HepG2 (cell line): Measurements from ENCODE around the gene GALNT5. TPM values are rescaled to one million over a fixed set of nuclear protein-coding genes. Genes with fewer than 3 reads are reported as not detected.

Experiments used
- ATAC-seq: fragments of 200-7000 bp; cut with Tn5 transposase; 3 replicates; pipeline ENCODE4 v1.9.1; 2020; ENCODE audit warnings: mild to moderate bottlenecking, moderate library complexity
- BruUV-seq: library from RNA; stranded (reverse); fragments of 400-500 nt; replicated peaks from 2 replicates; lab custom pipeline; 2021; lab: Mats Ljungman, UMichigan
- CTCF ChIA-PET: fragments of 300-600 bp; formaldehyde crosslinking; extraction: SDS; loops from one replicate; lab custom pipeline; 2021; ENCODE audit warnings: low total read pairs, inconsistent platforms, low intra/inter-chr PET ratio; lab: Yijun Ruan, JAX
- POLR2A ChIA-PET: fragments of 350-600 bp; sonication (Branson Sonifier 250); formaldehyde crosslinking; loops from one replicate; lab custom pipeline; 2020; ENCODE audit warnings: antibody characterized with exemption, inconsistent platforms; lab: Yijun Ruan, JAX
- DNase-seq: peaks from one replicate; pipeline ENCODE4 v3.0.0-alpha.2; 2015; ENCODE audit warnings: low spot score
- FAIRE-seq: peaks from 3 replicates; lab custom pipeline; 2011; peaks lifted over from hg19 to GRCh38; lab: Jason Lieb, UNC
- H2AFZ ChIP-seq: one replicate; pipeline ENCODE4 v1.6.1; 2011; ENCODE audit warnings: low read length, inconsistent platforms
- H3K27ac ChIP-seq: fragments of 300-600 bp; 3 replicates; pipeline ENCODE4 v1.8.0; 2011; ENCODE audit warnings: mixed run types, mild to moderate bottlenecking, mixed read lengths, low read length, inconsistent platforms; ENCODE audit not compliant: insufficient read depth; ENCODE audit errors: extremely low read length
- H3K27me3 ChIP-seq, 2 experiments: fragments of 200-600 bp in 1 of 2; 2 replicates in 1 of 2; 3 replicates in 1 of 2; pipeline versions ENCODE4 v1.6.0 to v1.8.0; 2011; ENCODE audit warnings: low read length in 2 of 2, mild to moderate bottlenecking in 2 of 2, moderate library complexity in 2 of 2, inconsistent platforms in 1 of 2; ENCODE audit not compliant: insufficient read depth in 2 of 2, control insufficient read depth in 1 of 2
- H3K36me3 ChIP-seq, 2 experiments: fragments of 200-600 bp in 1 of 2; replicated peaks in 1 of 2; 2 replicates in 1 of 2; 3 replicates in 1 of 2; pipeline versions ENCODE4 v1.5.1 to v1.8.0; 2011; ENCODE audit warnings: low read length in 2 of 2, inconsistent platforms in 1 of 2; ENCODE audit not compliant: insufficient read depth in 2 of 2, control insufficient read depth in 1 of 2
- H3K4me1 ChIP-seq: 2 replicates; pipeline ENCODE4 v1.5.1; 2012; ENCODE audit warnings: low read length, inconsistent platforms; ENCODE audit not compliant: insufficient read depth
- H3K4me2 ChIP-seq: 2 replicates; pipeline ENCODE4 v1.6.0; 2011; ENCODE audit warnings: low read depth, low read length, inconsistent platforms
- H3K4me3 ChIP-seq, 3 experiments: fragments of 200-600 bp in 1 of 3; sonication (generic), shearing (Covaris generic) in 1 of 3; replicated peaks in 1 of 3; 2 replicates each; pipeline ENCODE4 v1.5.1; 2011 to 2016; ENCODE audit warnings: low read length in 3 of 3, inconsistent platforms in 2 of 3, low read depth in 2 of 3, mild to moderate bottlenecking in 2 of 3, control low read depth in 1 of 3, mixed read lengths in 1 of 3; ENCODE audit not compliant: insufficient read depth in 1 of 3
- H3K79me2 ChIP-seq: one replicate; pipeline ENCODE4 v1.6.1; 2011; ENCODE audit warnings: low read length, inconsistent platforms; ENCODE audit not compliant: insufficient read depth
- H3K9ac ChIP-seq: 2 replicates; pipeline ENCODE4 v1.6.0; 2011; ENCODE audit warnings: mild to moderate bottlenecking, low read depth, low read length, inconsistent platforms; ENCODE audit not compliant: insufficient read depth
- H3K9me3 ChIP-seq: 2 replicates; pipeline ENCODE4 v1.5.1; 2012; ENCODE audit warnings: mild to moderate bottlenecking, low read length
- H4K20me1 ChIP-seq: 2 replicates; pipeline ENCODE4 v1.6.0; 2011; ENCODE audit warnings: inconsistent platforms, mild to moderate bottlenecking, low read length, moderate library complexity; ENCODE audit not compliant: insufficient read depth
- HINFP ChIP-seq: sonication (generic); formaldehyde crosslinking; IDR thresholded peaks from 2 replicates; pipeline ENCODE4 v1.4.0; 2020; ENCODE audit warnings: low read depth, mild to moderate bottlenecking, missing genetic modification reagents
- JUN ChIP-seq: sonication (generic); formaldehyde crosslinking; IDR thresholded peaks from 2 replicates; pipeline ENCODE4 v1.4.0; 2020; ENCODE audit warnings: mild to moderate bottlenecking, missing genetic modification reagents
- KDM5A ChIP-seq: fragments of 200-600 bp; sonication (generic); IDR thresholded peaks from 2 replicates; pipeline ENCODE4 v1.7.0; 2018; ENCODE audit warnings: antibody characterized with exemption, mild to moderate bottlenecking, low read length, borderline replicate concordance
- MED1 ChIP-seq: sonication (generic); formaldehyde crosslinking; IDR thresholded peaks from 2 replicates; pipeline ENCODE4 v1.4.0; 2020; ENCODE audit warnings: missing genetic modification reagents
- NFIC ChIP-seq: IDR thresholded peaks from 2 replicates; pipeline ENCODE4 v1.6.1; 2012; ENCODE audit warnings: mild to moderate bottlenecking, low read length, inconsistent platforms
- SRY ChIP-seq: sonication (generic); formaldehyde crosslinking; IDR thresholded peaks from 2 replicates; pipeline ENCODE4 v1.8.0; 2022; ENCODE audit warnings: mild to moderate bottlenecking, missing genetic modification reagents
- ZBTB1 ChIP-seq: sonication (generic); formaldehyde crosslinking; IDR thresholded peaks from 2 replicates; pipeline ENCODE4 v1.4.0; 2020; ENCODE audit warnings: missing genetic modification reagents, borderline replicate concordance
- ZBTB3 ChIP-seq: sonication (generic); formaldehyde crosslinking; IDR thresholded peaks from 2 replicates; pipeline ENCODE4 v1.4.0; 2020; ENCODE audit warnings: low read depth, mild to moderate bottlenecking, moderate library complexity, missing genetic modification reagents, borderline replicate concordance
- ZBTB7B ChIP-seq: sonication (generic); formaldehyde crosslinking; IDR thresholded peaks from 2 replicates; pipeline ENCODE4 v1.4.0; 2020; ENCODE audit warnings: missing genetic modification reagents
- ZNF30 ChIP-seq: sonication (generic); formaldehyde crosslinking; IDR thresholded peaks from 2 replicates; pipeline ENCODE4 v1.5.0; 2020; ENCODE audit warnings: mild to moderate bottlenecking, missing genetic modification reagents
- ZNF496 ChIP-seq: sonication (generic); formaldehyde crosslinking; IDR thresholded peaks from 2 replicates; pipeline ENCODE4 v1.8.1; 2023; ENCODE audit warnings: mild to moderate bottlenecking, moderate library complexity, missing genetic modification reagents; ENCODE audit not compliant: insufficient replicate concordance
- ZNF747 ChIP-seq: sonication (generic); formaldehyde crosslinking; IDR thresholded peaks from 2 replicates; pipeline ENCODE4 v1.8.1; 2023; ENCODE audit warnings: missing genetic modification reagents, mild to moderate bottlenecking, borderline replicate concordance
- in situ Hi-C: cut with HindIII; loops from 2 replicates; pipeline ENCODE4 v1.10.0; 2017; ENCODE audit warnings: low pct_unique_long_range_greater_than_20kb; ENCODE audit not compliant: extremely low pct_ligation_motif_present
- intact Hi-C: fragments of 100-400 bp; cut with micrococcal nuclease; formaldehyde crosslinking; loops from one replicate; pipeline ENCODE4 v1.10.0; 2022; ENCODE audit not compliant: unreplicated experiment
- polyA plus RNA-seq, 8 experiments: library from polyadenylated mRNA; depleted of rRNA in 3 of 8; stranded (reverse) in 7 of 8; unstranded in 1 of 8; fragments of >200 nt; fragmentation: Illumina TruSeq in 4 of 8; extraction: Trizol in 4 of 8; gene quantifications; 2 replicates each; pipeline versions ENCODE4 v1.2.1 to v1.2.3, GENCODE V29; 2011 to 2016; ENCODE audit warnings: low read depth in 4 of 8, missing spikeins in 1 of 8, mixed read lengths in 1 of 8; ENCODE audit not compliant: insufficient read depth in 1 of 8
- total RNA-seq, 5 experiments: library from RNA; depleted of rRNA; stranded (reverse); fragments of >200 nt; fragmentation: Illumina TruSeq; extraction: Trizol; gene quantifications; 2 replicates each; pipeline ENCODE4 v1.2.3, GENCODE V29; 2016; ENCODE audit warnings: low read depth in 1 of 5
- TF ChIP-seq, protein P1 (sequence below): sonication (generic); formaldehyde crosslinking; IDR thresholded peaks from 2 replicates; pipeline ENCODE4 v1.4.0; 2020; ENCODE audit warnings: missing genetic modification reagents, borderline replicate concordance

The GALNT5 gene
- total and polyA plus RNA-seq, 2 of the 13 experiments (the other 11 are each of a cell fraction or from before 2014, with no cell fraction given) = not detected

GRCh38 chr2:157257312-157258252 is at the start of gene GALNT5 (continued):
- TF ChIP-seq HINFP = no peak
- TF ChIP-seq KDM5A = no peak
- no peak for TF ChIP-seq JUN (CRISPR knock-in tag)
- no peak for TF ChIP-seq ZBTB1
- no peak for TF ChIP-seq ZNF30 (CRISPR knock-in tag)
- TF ChIP-seq, all 625 proteins: peak for 0

GRCh38 chr2:157216286-157216965 is 41.1 kb upstream of the GALNT5 start:
- Histone ChIP-seq H3K27ac (no peak overlapping the region), H3K9me3 (no peaks in the 10 kb centered on the region), H3K4me2 (no peak overlapping the region), H3K27me3 (no peaks in the 10 kb centered on the region), H3K4me3 (no peak overlapping the region), H3K4me1 (no peaks in the 10 kb centered on the region), H3K9ac (no peak overlapping the region), H3K36me3 (no peaks in the 10 kb centered on the region), H3K79me2 (no peaks in the 10 kb centered on the region), H4K20me1 (no peaks in the 10 kb centered on the region), H2AFZ (no peak overlapping the region)
- no TSS peak for BruUV-seq
- TF ChIP-seq NFIC (no peak), ZBTB7B (no peak), ZNF747 (CRISPR knock-in tag) (no peak), MED1 (CRISPR knock-in tag) (no peak), ZNF496 (CRISPR knock-in tag) (no peak), SRY (CRISPR knock-in tag) (no peak), ZBTB3 (CRISPR knock-in tag) (no peak)
- TF ChIP-seq, protein P1, sequence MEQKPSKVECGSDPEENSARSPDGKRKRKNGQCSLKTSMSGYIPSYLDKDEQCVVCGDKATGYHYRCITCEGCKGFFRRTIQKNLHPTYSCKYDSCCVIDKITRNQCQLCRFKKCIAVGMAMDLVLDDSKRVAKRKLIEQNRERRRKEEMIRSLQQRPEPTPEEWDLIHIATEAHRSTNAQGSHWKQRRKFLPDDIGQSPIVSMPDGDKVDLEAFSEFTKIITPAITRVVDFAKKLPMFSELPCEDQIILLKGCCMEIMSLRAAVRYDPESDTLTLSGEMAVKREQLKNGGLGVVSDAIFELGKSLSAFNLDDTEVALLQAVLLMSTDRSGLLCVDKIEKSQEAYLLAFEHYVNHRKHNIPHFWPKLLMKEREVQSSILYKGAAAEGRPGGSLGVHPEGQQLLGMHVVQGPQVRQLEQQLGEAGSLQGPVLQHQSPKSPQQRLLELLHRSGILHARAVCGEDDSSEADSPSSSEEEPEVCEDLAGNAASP (CRISPR knock-in tag) = no peak
- no peak for DNase-seq
- ChIA-PET CTCF (no interaction called here), POLR2A (no interaction called here)
- no peak for ATAC-seq
- FAIRE-seq = no peak
- intact Hi-C loops = no loop called here
- in situ Hi-C loops = no loop called here
